Ishikawa (cell line): Measurements from ENCODE around the gene SYNDIG1.

Experiments
- EP300 ChIP-seq: IDR thresholded peaks from 2 replicates; pipeline ENCODE4 v1.6.1; 2012; ENCODE audit warnings: borderline replicate concordance
- REST ChIP-seq: IDR thresholded peaks from 2 replicates; pipeline ENCODE4 v1.6.1; 2012; ENCODE audit warnings: low read depth, mild to moderate bottlenecking
- TCF12 ChIP-seq: IDR thresholded peaks from 2 replicates; pipeline ENCODE4 v1.6.1; 2012; ENCODE audit warnings: low read depth

- TF ChIP-seq TCF12 (no peak), REST (no peak), EP300 (no peak)
Measured at GRCh38 chr20:24589815-24590177, 120.4 kb downstream of the SYNDIG1 start.
